NCI-H1694 treated with DMSO at 0.1 percent for 48 hours (cell line): ENCODE data around the gene MED25.
"Not testable (repeated sequence)": the region's sequence is repeated elsewhere in the genome, so short reads cannot be mapped to it uniquely, and the experiment has no call there.

Source experiments
- DNase-seq: peaks from one replicate; lab custom pipeline; 2025; lab: John Stamatoyannopoulos, UW

Gene MED25

GRCh38 chr19:49816590-49816989, 1.5 kb upstream of the MED25 start:
- DNase-seq = no peak

- DNase-seq = no peak
Measured at GRCh38 chr19:49818649-49819370, 721 bp downstream of the MED25 start.

DNA sequence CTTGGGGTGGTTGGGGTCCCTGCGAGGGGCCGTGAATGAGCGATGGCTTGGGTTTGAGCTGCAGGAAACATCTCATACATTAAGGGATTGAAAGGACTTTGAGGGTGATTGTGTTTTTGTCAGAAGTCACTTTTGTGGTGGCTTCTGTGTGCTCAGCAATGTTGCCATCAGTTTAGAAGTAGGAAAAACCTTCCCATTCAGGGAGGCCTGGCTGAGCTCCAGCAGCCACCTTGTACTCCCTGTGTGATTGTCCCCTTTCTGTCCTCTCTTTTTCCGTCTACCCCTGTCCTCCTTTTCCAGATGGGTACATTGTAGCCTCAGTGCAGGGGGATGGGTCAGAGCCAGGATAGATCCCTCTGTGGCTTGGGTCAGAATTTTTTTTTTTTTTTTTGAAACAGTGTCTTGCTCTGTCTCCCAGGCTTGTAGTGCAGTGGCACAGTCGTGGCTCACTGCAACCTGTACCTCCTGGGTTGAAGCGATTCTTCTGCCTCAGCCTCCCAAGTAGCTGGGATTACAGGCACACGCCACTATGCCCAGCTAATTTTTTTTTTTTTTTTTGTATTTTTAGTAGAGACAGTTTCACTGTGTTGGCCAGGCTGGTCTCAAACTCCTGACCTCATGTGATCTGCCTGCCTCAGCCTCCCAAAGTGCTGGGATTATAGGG, 1.5 kb downstream of the MED25 start:
- not testable (repeated sequence) for DNase-seq

- DNase-seq = peak; percentile 14
Measured at GRCh38 chr19:49820125-49820524, 2.0 kb downstream of the MED25 start.

- DNase-seq = no peak
Measured at GRCh38 chr19:49823472-49823871, 5.4 kb downstream of the MED25 start.

GRCh38 chr19:49824662-49825061, 6.6 kb downstream of the MED25 start:
- DNase-seq = no peak

- no peak for DNase-seq
Measured at GRCh38 chr19:49827034-49827433, 8.9 kb downstream of the MED25 start.

DNA sequence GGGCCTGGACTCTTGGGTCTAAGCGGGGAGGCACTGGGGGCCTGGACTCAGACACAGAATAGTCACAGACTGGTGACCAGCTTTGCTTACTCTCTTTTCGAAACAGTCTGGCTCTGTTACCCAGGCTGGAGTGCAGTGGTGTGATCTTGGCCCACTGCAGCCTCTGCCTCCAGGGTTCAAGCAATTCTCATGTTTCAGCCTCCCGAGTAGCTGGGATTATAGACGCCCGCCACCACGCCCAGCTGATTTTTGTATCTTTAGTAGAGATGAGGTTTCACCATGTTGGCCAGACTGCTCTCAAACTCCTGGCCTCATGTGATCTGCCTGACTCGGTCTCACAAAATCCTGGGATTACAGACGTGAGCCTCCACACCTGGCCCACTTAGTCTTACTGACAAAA, 11.1 kb downstream of the MED25 start:
- DNase-seq = no peak

GRCh38 chr19:49829721-49830120, 11.6 kb downstream of the MED25 start:
- no peak for DNase-seq

DNA sequence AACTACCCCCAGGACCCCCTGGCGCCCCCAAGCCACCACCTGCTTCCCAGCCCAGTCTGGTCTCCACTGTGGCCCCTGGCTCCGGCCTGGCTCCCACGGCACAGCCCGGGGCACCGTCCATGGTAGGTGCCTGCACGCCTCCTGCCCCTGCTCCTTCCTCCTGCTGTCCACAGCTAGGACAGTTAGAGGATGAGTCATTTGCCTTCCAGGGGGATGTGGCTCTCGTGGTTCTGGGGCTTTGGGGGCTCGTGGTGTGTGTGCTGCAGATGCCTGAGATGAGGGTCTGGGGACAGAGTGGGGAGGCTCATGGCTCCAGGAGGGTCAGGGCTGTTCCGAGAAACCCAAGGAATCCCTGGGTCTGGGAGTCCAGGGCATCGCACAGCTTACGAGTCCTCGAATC, 12.7 kb downstream of the MED25 start:
- no peak for DNase-seq

GRCh38 chr19:49831592-49831991, 13.5 kb downstream of the MED25 start:
- no peak for DNase-seq

DNA sequence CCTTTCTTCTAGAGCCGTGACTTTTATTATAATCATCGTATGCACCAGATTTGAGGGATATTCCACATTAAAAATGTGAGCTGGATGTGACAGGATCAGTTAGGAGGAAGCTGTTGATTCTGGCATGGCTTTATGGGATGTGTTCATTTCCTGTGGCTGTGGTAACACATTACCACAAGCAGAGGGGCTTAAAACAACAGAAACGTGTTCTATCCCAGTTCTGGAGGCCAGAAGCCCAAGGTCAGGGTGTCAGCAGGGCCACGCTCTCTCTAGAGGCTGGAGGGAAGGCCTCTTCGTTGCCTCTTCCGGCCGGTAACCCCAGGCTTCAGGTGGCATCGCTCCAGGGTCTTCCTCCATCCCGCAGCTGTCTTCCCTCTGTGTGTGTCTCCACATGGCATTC, 14.5 kb downstream of the MED25 start:
- DNase-seq = no peak

- no peak for DNase-seq
Measured at GRCh38 chr19:49833599-49833998, 15.5 kb downstream of the MED25 start.

- no peak for DNase-seq
Measured at GRCh38 chr19:49835562-49835961, 17.5 kb downstream of the MED25 start.

GRCh38 chr19:49836176-49837008, 18.3 kb downstream of the MED25 start:
- no peak for DNase-seq

GRCh38 chr19:49837009-49837310, 18.9 kb downstream of the MED25 start:
- no peak for DNase-seq

DNA sequence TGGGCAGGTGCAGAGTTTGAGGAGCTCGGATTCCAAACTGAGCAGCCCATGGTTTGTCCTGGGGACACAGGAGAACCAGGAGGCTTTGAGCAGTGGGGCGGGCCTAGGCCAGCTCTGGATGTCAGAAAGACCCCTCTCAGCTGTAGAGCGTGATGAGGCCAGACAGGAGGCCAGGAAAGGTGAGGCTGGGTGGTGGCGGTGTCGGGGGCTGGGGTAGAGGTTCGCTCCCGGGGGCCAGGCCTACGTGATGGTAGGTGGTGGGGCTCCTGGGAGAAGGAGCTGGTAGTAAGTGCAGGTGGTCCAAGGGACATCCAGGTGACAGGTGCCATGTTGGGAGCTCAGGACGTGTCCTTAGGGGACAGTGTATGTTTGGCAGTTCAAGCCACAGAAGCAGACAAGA, 19.3 kb downstream of the MED25 start:
- DNase-seq = no peak

DNA sequence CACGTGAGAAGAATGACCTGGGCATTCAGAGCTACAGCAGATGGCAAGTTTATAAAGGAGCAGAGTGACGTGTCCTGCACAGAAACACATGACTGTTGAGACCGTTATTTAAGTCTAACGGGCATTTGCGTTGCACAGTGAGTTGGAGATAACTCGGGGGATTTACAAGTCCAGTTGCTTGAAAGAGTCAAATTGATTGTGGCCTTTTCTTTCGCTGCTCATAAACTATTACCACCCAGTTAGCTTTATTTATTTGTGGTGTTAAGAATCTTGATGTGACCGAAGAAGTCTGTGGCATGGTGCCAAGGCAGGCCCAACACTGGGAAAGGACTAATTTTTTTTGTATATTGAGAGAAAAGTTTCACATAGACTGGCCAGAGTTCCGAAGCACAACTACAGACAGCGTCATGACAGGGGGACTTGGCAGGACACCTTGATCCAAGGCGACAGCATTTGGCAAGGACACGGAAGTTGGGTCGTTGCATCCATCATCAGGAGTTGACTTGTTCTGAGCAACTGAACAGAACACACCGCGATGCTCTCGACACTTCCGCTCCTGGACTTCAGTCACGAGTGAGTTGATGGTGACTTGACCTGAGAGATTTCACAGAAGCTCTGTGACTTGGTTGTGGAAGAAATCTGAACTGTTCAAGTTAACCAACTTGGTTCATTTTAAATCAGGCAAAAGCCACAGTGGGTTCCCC, 20.9 kb downstream of the MED25 start:
- no peak for DNase-seq

DNA sequence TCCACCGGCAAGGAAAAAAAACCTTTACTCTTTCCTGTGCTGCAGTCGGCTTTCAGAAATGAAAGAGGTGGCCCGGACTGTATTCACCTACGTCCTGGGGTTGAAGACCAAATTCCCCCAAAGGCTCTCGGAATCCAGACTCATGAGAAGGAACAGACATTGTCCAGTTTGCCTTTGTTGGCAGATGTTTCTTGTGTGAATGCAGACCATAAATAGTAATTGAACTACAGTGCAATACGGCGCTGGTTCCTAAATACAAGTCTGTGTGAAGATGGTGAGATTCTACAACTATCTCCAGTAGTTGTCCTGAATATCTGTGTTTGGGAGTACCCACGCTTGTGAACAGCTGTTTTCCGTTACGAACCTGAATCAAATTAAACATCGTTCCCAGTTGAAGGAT, 21.6 kb downstream of the MED25 start:
- DNase-seq = no peak

DNA sequence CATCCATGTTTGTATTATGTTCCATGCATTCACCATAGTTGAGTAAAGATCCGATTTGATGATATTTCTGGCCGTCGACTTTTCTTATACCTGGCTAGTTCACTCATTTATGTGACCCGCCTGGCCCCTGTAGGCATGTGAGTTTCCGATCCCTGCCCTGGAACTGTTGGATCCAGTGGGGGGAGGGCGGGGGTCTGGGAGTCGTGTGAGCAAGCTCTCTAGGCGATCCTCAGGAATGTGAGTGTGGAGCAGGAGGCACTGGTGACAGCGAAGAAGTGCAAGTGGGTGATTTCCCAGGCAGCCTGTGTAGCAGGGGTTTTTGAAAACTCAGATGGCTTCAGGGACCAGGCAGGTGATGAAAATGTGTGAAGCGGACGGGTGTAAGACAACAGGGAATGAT, 22.2 kb downstream of the MED25 start:
- no peak for DNase-seq

DNA sequence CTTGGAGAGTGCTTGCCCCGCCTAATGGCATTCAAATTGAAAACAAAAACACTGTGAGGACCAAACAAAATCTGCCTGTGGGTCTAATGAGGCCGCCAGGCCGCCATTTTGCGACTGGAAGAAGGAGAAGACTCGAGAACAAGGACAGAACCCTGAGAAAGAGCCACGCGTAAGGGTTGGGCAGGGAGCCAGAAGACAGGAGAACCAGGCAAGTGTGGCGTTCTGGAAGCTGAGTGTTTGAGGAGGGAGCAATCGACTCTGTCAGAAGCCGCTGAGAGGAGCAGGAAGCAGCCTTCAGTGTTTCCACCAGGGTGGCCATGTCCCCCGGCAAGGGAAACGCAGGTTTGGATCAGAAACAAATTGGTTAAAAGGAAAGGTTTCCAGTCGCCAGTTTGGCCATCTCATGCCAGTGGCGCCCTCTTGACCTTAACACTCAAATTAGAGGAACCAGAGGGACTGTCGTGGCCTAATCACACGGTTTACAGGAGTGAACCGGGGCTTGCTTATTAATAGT, 22.7 kb downstream of the MED25 start:
- DNase-seq = no peak

- DNase-seq = no peak
Measured at GRCh38 chr19:49843265-49843664, 25.2 kb downstream of the MED25 start.
